ENCODE results near the gene CAMK1D.

DNA sequence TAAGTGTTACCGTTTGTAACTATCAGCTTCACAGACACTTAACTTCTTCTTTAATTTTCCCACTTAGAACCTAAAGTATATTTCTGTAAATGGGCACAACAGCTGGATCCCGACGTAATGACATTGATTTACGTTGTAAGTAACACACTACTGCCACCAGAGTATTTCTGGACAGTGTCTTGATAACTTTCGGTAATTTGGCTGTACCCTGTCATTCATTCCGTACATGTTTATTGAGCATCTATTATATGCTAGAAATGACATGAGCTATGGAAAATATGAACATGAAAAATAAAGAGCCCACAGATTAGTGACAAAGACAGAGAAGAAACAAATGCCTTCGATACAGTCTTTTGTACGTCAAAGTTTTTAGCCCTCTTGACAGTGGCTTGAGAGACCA lies 360.8 kb downstream of the CAMK1D start:
- TF ChIP-seq POLR2AphosphoS5 (IDR thresholded peaks at IDR 0.05), result no peak
- TF ChIP-seq, protein P1, sequence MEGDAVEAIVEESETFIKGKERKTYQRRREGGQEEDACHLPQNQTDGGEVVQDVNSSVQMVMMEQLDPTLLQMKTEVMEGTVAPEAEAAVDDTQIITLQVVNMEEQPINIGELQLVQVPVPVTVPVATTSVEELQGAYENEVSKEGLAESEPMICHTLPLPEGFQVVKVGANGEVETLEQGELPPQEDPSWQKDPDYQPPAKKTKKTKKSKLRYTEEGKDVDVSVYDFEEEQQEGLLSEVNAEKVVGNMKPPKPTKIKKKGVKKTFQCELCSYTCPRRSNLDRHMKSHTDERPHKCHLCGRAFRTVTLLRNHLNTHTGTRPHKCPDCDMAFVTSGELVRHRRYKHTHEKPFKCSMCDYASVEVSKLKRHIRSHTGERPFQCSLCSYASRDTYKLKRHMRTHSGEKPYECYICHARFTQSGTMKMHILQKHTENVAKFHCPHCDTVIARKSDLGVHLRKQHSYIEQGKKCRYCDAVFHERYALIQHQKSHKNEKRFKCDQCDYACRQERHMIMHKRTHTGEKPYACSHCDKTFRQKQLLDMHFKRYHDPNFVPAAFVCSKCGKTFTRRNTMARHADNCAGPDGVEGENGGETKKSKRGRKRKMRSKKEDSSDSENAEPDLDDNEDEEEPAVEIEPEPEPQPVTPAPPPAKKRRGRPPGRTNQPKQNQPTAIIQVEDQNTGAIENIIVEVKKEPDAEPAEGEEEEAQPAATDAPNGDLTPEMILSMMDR (IDR thresholded peaks at IDR 0.05), result no peak
